Ascending aorta (tissue), 2 donors: ENCODE data around the gene PLTP. TPM values are rescaled to one million over a fixed set of nuclear protein-coding genes. Genes with fewer than 3 reads are reported as not detected.

ENCODE experiments used
- DNase-seq, 2 donors: peaks; one replicate each; pipeline ENCODE4 v3.0.0-alpha.2; 2019; ENCODE audit warnings: low spot score in 2 of 2
- H3K27ac ChIP-seq, 2 donors: fragments of 200-600 bp; sonication (generic); one replicate each; pipeline ENCODE4 v1.5.1; 2016 to 2017; ENCODE audit warnings: mild to moderate bottlenecking in 1 of 2
- H3K27me3 ChIP-seq: fragments of 200-600 bp; sonication (generic); one replicate; pipeline ENCODE4 v1.5.1; 2017
- H3K36me3 ChIP-seq, 2 donors: fragments of 200-600 bp; sonication (generic); one replicate each; pipeline ENCODE4 v1.5.1; 2016
- H3K4me1 ChIP-seq, 2 donors: fragments of 200-600 bp; sonication (generic); one replicate each; pipeline ENCODE4 v1.5.1; 2016 to 2017; ENCODE audit warnings: mild to moderate bottlenecking in 1 of 2
- H3K4me3 ChIP-seq, 2 donors: fragments of 200-600 bp; sonication (generic); one replicate each; pipeline ENCODE4 v1.5.1; 2016 to 2017; ENCODE audit warnings: mild to moderate bottlenecking in 1 of 2
- H3K9me3 ChIP-seq, 2 donors: fragments of 200-600 bp; sonication (generic); one replicate each; pipeline ENCODE4 v1.5.1; 2016
- CTCF ChIP-seq, 3 experiments: fragments of 200-600 bp in 2 of 3; fragments of 450-650 bp in 1 of 3; sonication (generic) in 2 of 3; IDR thresholded peaks; one replicate each; pipeline ENCODE4 v1.5.1; 2016 to 2019; ENCODE audit warnings: antibody characterized with exemption in 3 of 3, mild to moderate bottlenecking in 1 of 3, moderate library complexity in 1 of 3
- intact Hi-C: fragments of 100-400 bp; cut with DNase I; formaldehyde crosslinking; loops from one replicate; pipeline ENCODE4 v1.15.1; 2023
- total RNA-seq: library from RNA; depleted of rRNA; stranded (reverse); fragments of >200 nt; gene quantifications from one replicate; pipeline ENCODE4 v1.1.0, GENCODE V29; 2016

Gene PLTP
- total RNA-seq, 1 donor from 2014 or later = 909 TPM

- no peak for DNase-seq
- H3K36me3 ChIP-seq = no peaks in the 10 kb centered on the region
- H3K27ac ChIP-seq = peak overlapping the region; percentile 64 to 65
- peaks cover 7 to 13% of the 10 kb centered on the region in 2 donors for H3K4me1 ChIP-seq
- no peak for TF ChIP-seq CTCF (IDR thresholded peaks at IDR 0.05)
- no peaks in the 10 kb centered on the region for H3K27me3 ChIP-seq
- H3K4me3 ChIP-seq = peak overlapping the region in 1 of 2 donors; percentile 27
- no peaks in the 10 kb centered on the region for H3K9me3 ChIP-seq
- intact Hi-C loops = no loop called here
These were observed 12.7 kb upstream of the PLTP start for GRCh38 chr20:45924391-45925261.

DNA sequence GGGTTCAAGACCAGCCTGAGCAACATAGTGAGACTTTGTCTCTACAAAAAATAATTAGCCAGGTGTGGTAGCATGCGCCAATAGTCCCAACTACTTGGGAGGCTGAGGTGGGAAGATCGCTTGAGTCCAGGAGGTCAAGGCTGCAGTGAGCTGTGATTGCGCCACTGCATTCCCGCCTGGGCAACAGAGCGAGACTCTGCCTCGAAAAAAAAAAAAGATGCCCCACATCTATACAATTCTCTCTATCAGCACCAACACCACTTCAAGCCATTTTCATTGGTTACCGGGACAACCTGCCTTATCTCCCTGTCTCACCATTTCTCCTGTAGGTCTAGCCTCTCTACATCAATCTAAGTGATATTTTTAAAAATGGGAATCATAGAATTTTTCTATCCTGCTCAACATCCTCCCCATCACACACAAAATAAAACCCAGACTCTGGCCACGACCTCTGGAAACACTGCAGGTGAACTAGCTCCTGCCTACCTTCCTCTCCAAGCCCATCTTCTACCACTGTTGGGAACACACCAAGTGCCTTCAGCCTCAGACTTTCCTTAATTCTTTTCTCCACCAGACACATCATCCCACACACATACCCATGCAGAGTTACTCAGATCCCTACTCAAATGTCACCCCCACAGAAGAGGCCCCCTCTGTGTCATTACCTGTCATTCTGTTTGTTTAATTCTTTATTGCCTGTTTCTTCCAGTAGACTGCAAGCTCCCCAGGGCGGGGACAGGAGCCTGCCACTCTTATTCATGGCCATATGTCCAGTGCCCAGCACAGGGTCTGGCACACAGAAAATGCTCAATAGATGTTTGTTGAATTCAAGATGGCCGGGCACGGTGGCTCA, 9.6 kb upstream of the PLTP start:
- H3K36me3 ChIP-seq = no peaks in the 10 kb centered on the region
- H3K4me3 ChIP-seq = no peak overlapping the region
- no peak for DNase-seq
- no peaks in the 10 kb centered on the region for H3K27me3 ChIP-seq
- no peaks in the 10 kb centered on the region for H3K9me3 ChIP-seq
- intact Hi-C loops = no loop called here
- H3K27ac ChIP-seq = no peak overlapping the region
- peaks cover 7 to 16% of the 10 kb centered on the region in 2 donors for H3K4me1 ChIP-seq
- no peak for TF ChIP-seq CTCF (IDR thresholded peaks at IDR 0.05)

- no peak for DNase-seq
- Histone ChIP-seq H3K4me3 (no peak overlapping the region), H3K27me3 (no peaks in the 10 kb centered on the region), H3K4me1 (peaks cover 7 to 16% of the 10 kb centered on the region in 2 donors), H3K9me3 (no peaks in the 10 kb centered on the region), H3K27ac (peak overlapping the region; percentile 33 to 50), H3K36me3 (no peaks in the 10 kb centered on the region)
- no peak for TF ChIP-seq CTCF (IDR thresholded peaks at IDR 0.05)
- intact Hi-C loops = no loop called here
These were observed 8.7 kb upstream of the PLTP start for GRCh38 chr20:45920462-45921336.

DNA sequence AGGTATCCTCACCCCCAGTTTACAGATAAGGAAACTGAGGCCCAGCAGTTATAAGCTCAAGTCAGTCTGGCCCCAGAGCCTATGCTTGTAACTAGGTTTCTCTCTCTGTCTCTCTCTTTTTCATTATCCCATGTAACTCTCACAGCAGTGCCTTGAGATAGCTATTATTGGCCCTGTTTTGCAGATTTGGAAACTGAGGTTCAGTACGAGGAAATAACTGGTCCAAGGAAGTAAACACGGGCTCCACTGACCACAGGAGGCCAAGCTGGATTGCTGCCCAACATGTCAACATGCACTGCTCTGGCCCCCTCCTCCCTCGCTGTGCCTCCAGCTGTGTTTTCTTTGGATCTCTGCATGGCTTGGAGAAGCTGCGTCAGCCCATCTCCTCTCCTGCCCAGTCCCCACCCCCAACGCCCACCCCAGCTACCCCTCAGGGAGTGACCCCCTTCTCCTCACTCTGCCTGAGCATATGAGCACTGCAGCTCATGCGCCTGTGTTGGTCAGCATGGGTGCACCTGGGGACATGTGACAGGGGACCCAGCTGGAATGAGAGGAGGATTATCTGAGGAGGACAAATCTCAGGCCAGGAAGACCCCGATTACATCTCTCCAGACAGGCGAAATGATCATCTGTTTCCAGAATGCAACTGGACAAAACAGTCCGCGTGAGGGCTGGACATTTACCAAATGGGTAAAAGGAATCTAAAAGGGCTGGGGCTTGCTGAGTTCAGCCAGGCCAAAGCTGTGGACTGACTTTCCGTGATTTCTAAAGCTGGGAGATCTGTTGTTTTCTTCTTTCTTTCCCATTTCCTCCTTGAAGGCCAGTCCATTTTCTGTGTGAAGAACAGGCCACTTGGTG, 7.8 kb upstream of the PLTP start:
- H3K36me3 ChIP-seq = no peaks in the 10 kb centered on the region
- H3K4me1 ChIP-seq = peaks cover 7 to 16% of the 10 kb centered on the region in 2 donors
- H3K4me3 ChIP-seq = no peak overlapping the region
- H3K27ac ChIP-seq = peak overlapping the region; percentile 37 to 50
- H3K27me3 ChIP-seq = no peaks in the 10 kb centered on the region
- no peaks in the 10 kb centered on the region for H3K9me3 ChIP-seq
- intact Hi-C loops = no loop called here
- no peak for DNase-seq
- no peak for TF ChIP-seq CTCF (IDR thresholded peaks at IDR 0.05)
